HG03469 (cell line): ENCODE data around the gene EYA2.
"Not testable (repeated sequence)": the region's sequence is repeated elsewhere in the genome, so short reads cannot be mapped to it uniquely, and the experiment has no call there.

Experiments used
- ATAC-seq: cut with Tn5 transposase; IDR thresholded peaks from one replicate; pipeline ENCODE4 v1.9.1; 2021; ENCODE audit warnings: mild to moderate bottlenecking, moderate library complexity, moderate number of reproducible peaks; ENCODE audit not compliant: unreplicated experiment

EYA2 gene

GRCh38 chr20:47160992-47161391, 266.3 kb downstream of the EYA2 start:
- ATAC-seq, result no peak

GRCh38 chr20:47161411-47161810, 266.8 kb downstream of the EYA2 start:
- no peak for ATAC-seq

GRCh38 chr20:47164140-47164539, 269.5 kb downstream of the EYA2 start:
- ATAC-seq, result no peak

GRCh38 chr20:47165376-47165865, 270.8 kb downstream of the EYA2 start:
- ATAC-seq, result no peak

- no peak for ATAC-seq
These were observed 273.2 kb downstream of the EYA2 start for GRCh38 chr20:47167846-47168245.

GRCh38 chr20:47172579-47172978, 277.9 kb downstream of the EYA2 start:
- no peak for ATAC-seq

- no peak for ATAC-seq
These were observed 279.1 kb downstream of the EYA2 start for GRCh38 chr20:47173596-47174216.

GRCh38 chr20:47174456-47175243, 280.0 kb downstream of the EYA2 start:
- ATAC-seq, result no peak

GRCh38 chr20:47175493-47175892, 280.9 kb downstream of the EYA2 start:
- no peak for ATAC-seq

- ATAC-seq, result not testable (repeated sequence)
These were observed 281.6 kb downstream of the EYA2 start for GRCh38 chr20:47176217-47176616.

GRCh38 chr20:47178277-47178676, 283.6 kb downstream of the EYA2 start:
- ATAC-seq, result no peak

GRCh38 chr20:47178851-47179250, 284.2 kb downstream of the EYA2 start:
- no peak for ATAC-seq

GRCh38 chr20:47179267-47179666, 284.6 kb downstream of the EYA2 start:
- no peak for ATAC-seq

GRCh38 chr20:47181056-47181862, 286.6 kb downstream of the EYA2 start:
- ATAC-seq, result no peak

GRCh38 chr20:47183367-47183766, 288.7 kb downstream of the EYA2 start:
- no peak for ATAC-seq

GRCh38 chr20:47187450-47188195, 293.0 kb downstream of the EYA2 start:
- no peak for ATAC-seq

GRCh38 chr20:47188540-47188939, 293.9 kb downstream of the EYA2 start:
- no peak for ATAC-seq

GRCh38 chr20:47189060-47189459, 294.4 kb downstream of the EYA2 start:
- no peak for ATAC-seq

- ATAC-seq, result no peak
These were observed 296.5 kb downstream of the EYA2 start for GRCh38 chr20:47191074-47191673.

GRCh38 chr20:47191956-47192355, 297.3 kb downstream of the EYA2 start:
- ATAC-seq, result no peak
